HepG2 (cell line): ENCODE measurements around the gene SLC25A10. TPM values are rescaled to one million over a fixed set of nuclear protein-coding genes. Genes with fewer than 3 reads are reported as not detected.

ENCODE experiments used
- AGO1 ChIP-seq: fragments of 200-400 bp; formaldehyde crosslinking; IDR thresholded peaks from 2 replicates; pipeline ENCODE4 v1.6.1; 2017; ENCODE audit warnings: mild to moderate bottlenecking, low read depth, low read length, moderate library complexity; ENCODE audit not compliant: poor library complexity, severe bottlenecking
- ATM ChIP-seq: fragments of 450-650 bp; IDR thresholded peaks from 2 replicates; pipeline ENCODE4 v1.7.1; 2017; ENCODE audit warnings: mild to moderate bottlenecking, borderline replicate concordance
- CBFB ChIP-seq: sonication (generic); formaldehyde crosslinking; IDR thresholded peaks from 2 replicates; pipeline ENCODE4 v1.4.0; 2020; ENCODE audit warnings: missing genetic modification reagents
- DZIP1 ChIP-seq: sonication (generic); formaldehyde crosslinking; IDR thresholded peaks from 2 replicates; pipeline ENCODE4 v1.5.0; 2020; ENCODE audit warnings: mild to moderate bottlenecking, missing genetic modification reagents
- FIP1L1 ChIP-seq: fragments of 200-400 bp; formaldehyde crosslinking; IDR thresholded peaks from 2 replicates; pipeline ENCODE4 v1.6.1; 2018; ENCODE audit warnings: low read depth, mild to moderate bottlenecking, low read length, moderate library complexity, borderline replicate concordance; ENCODE audit not compliant: insufficient read depth
- FOXO1 ChIP-seq: sonication (generic); formaldehyde crosslinking; IDR thresholded peaks from 2 replicates; pipeline ENCODE4 v1.4.0; 2020; ENCODE audit warnings: missing genetic modification reagents
- GPBP1L1 ChIP-seq: sonication (generic); formaldehyde crosslinking; IDR thresholded peaks from 2 replicates; pipeline ENCODE4 v1.5.0; 2020; ENCODE audit warnings: mild to moderate bottlenecking, missing genetic modification reagents
- HHEX ChIP-seq: IDR thresholded peaks from 2 replicates; pipeline ENCODE4 v1.6.1; 2016; ENCODE audit warnings: control low read depth
- HNRNPK ChIP-seq: fragments of 200-400 bp; formaldehyde crosslinking; IDR thresholded peaks from 2 replicates; pipeline ENCODE4 v1.6.1; 2018; ENCODE audit warnings: low read length, low read depth, moderate library complexity, mild to moderate bottlenecking; ENCODE audit not compliant: poor library complexity, severe bottlenecking
- KDM6A ChIP-seq: IDR thresholded peaks from 2 replicates; pipeline ENCODE4 v1.6.1; 2016; ENCODE audit warnings: low read depth
- MAF1 ChIP-seq: sonication (generic); formaldehyde crosslinking; IDR thresholded peaks from 2 replicates; pipeline ENCODE4 v1.5.0; 2020; ENCODE audit warnings: missing genetic modification reagents, borderline replicate concordance
- MEIS1 ChIP-seq: sonication (generic); formaldehyde crosslinking; IDR thresholded peaks from 2 replicates; pipeline ENCODE4 v1.9.0; 2021; ENCODE audit warnings: mild to moderate bottlenecking, missing genetic modification reagents, moderate library complexity, borderline replicate concordance
- TEAD3 ChIP-seq: optimal IDR thresholded peaks from 2 replicates; pipeline ENCODE3; 2016; ENCODE audit warnings: borderline replicate concordance
- ZFP90 ChIP-seq: sonication (generic); formaldehyde crosslinking; IDR thresholded peaks from 2 replicates; pipeline ENCODE4 v1.8.0; 2022; ENCODE audit warnings: missing genetic modification reagents, mild to moderate bottlenecking, inconsistent platforms, borderline replicate concordance
- ZMAT5 ChIP-seq: sonication (generic); formaldehyde crosslinking; IDR thresholded peaks from 2 replicates; pipeline ENCODE4 v1.5.0; 2020; ENCODE audit warnings: mild to moderate bottlenecking, low read depth, missing genetic modification reagents, borderline replicate concordance
- ZNF160 ChIP-seq: sonication (generic); formaldehyde crosslinking; IDR thresholded peaks from 2 replicates; pipeline ENCODE4 v1.8.0; 2022; ENCODE audit warnings: mild to moderate bottlenecking, inconsistent platforms, missing genetic modification reagents
- ZNF275 ChIP-seq: sonication (generic); formaldehyde crosslinking; IDR thresholded peaks from 2 replicates; pipeline ENCODE4 v1.8.0; 2022; ENCODE audit warnings: missing genetic modification reagents, mild to moderate bottlenecking, inconsistent platforms, borderline replicate concordance
- ZNF317 ChIP-seq: sonication (generic); formaldehyde crosslinking; IDR thresholded peaks from 2 replicates; pipeline ENCODE4 v1.5.0; 2020; ENCODE audit warnings: mild to moderate bottlenecking, missing genetic modification reagents
- ZNF335 ChIP-seq: sonication (generic); formaldehyde crosslinking; IDR thresholded peaks from 2 replicates; pipeline ENCODE4 v1.4.0; 2020; ENCODE audit warnings: missing genetic modification reagents
- ZNF550 ChIP-seq: sonication (generic); formaldehyde crosslinking; IDR thresholded peaks from 2 replicates; pipeline ENCODE4 v1.4.0; 2020; ENCODE audit warnings: mild to moderate bottlenecking, missing genetic modification reagents, borderline replicate concordance
- ZNF557 ChIP-seq: sonication (generic); formaldehyde crosslinking; IDR thresholded peaks from 2 replicates; pipeline ENCODE4 v1.4.0; 2020; ENCODE audit warnings: missing genetic modification reagents
- ZNF768 ChIP-seq: sonication (generic); formaldehyde crosslinking; IDR thresholded peaks from 2 replicates; pipeline ENCODE4 v1.4.0; 2020; ENCODE audit warnings: missing genetic modification reagents
- ZNF788 ChIP-seq: sonication (generic); formaldehyde crosslinking; IDR thresholded peaks from 2 replicates; pipeline ENCODE4 v1.5.0; 2020; ENCODE audit warnings: mild to moderate bottlenecking, missing genetic modification reagents, borderline replicate concordance
- ZNF790 ChIP-seq: sonication (generic); formaldehyde crosslinking; IDR thresholded peaks from 2 replicates; pipeline ENCODE4 v1.8.0; 2022; ENCODE audit warnings: missing genetic modification reagents, mild to moderate bottlenecking, borderline replicate concordance
- polyA plus RNA-seq, 8 experiments: library from polyadenylated mRNA; depleted of rRNA in 3 of 8; stranded (reverse) in 7 of 8; unstranded in 1 of 8; fragments of >200 nt; fragmentation: Illumina TruSeq in 4 of 8; extraction: Trizol in 4 of 8; gene quantifications; 2 replicates each; pipeline versions ENCODE4 v1.2.1 to v1.2.3, GENCODE V29; 2011 to 2016; ENCODE audit warnings: low read depth in 4 of 8, missing spikeins in 1 of 8, mixed read lengths in 1 of 8; ENCODE audit not compliant: insufficient read depth in 1 of 8
- total RNA-seq, 5 experiments: library from RNA; depleted of rRNA; stranded (reverse); fragments of >200 nt; fragmentation: Illumina TruSeq; extraction: Trizol; gene quantifications; 2 replicates each; pipeline ENCODE4 v1.2.3, GENCODE V29; 2016; ENCODE audit warnings: low read depth in 1 of 5

The SLC25A10 gene
- total and polyA plus RNA-seq, 2 of the 13 experiments (the other 11 are each of a cell fraction or from before 2014, with no cell fraction given) = 46.5 to 140 TPM

- peak; percentile 91 for TF ChIP-seq TEAD3 (CRISPR knock-in tag)
- peak; percentile 12; the same call in 1 of the 2 replicates for TF ChIP-seq ZNF317 (CRISPR knock-in tag)
- no peak for TF ChIP-seq MEIS1
- TF ChIP-seq ZNF160 = peak; percentile 91
- no peak for TF ChIP-seq FIP1L1
- TF ChIP-seq HHEX = no peak
- TF ChIP-seq ZNF335 (CRISPR knock-in tag) = peak; percentile 84
- TF ChIP-seq ZNF550 (CRISPR knock-in tag) = peak; percentile 66; the same call in 1 of the 2 replicates
- TF ChIP-seq ATM = no peak
- TF ChIP-seq ZNF790 = peak; percentile 88; the same call in 1 of the 2 replicates
- peak; percentile 85 for TF ChIP-seq FOXO1 (CRISPR knock-in tag)
- 0 out of 2 replicates have a peak, but pooled peaks have one; percentile 93 for TF ChIP-seq ZNF275 (CRISPR knock-in tag)
- no peak for TF ChIP-seq KDM6A (CRISPR knock-in tag)
- peak; percentile 83 for TF ChIP-seq ZNF768 (CRISPR knock-in tag)
- TF ChIP-seq ZMAT5 (CRISPR knock-in tag) = no peak; the same call in 1 of the 2 replicates
- peak; percentile 94 for TF ChIP-seq AGO1
- 0 out of 2 replicates have a peak, but pooled peaks have one; percentile 43 for TF ChIP-seq ZNF557
- TF ChIP-seq HNRNPK = peak; percentile 75
- peak; percentile 35; the same call in 1 of the 2 replicates for TF ChIP-seq DZIP1 (CRISPR knock-in tag)
- TF ChIP-seq GPBP1L1 (CRISPR knock-in tag) = no peak
- peak; percentile 85; the same call in 1 of the 2 replicates for TF ChIP-seq ZFP90
- TF ChIP-seq ZNF788 (CRISPR knock-in tag) = peak; percentile 99
- peak; percentile 98 for TF ChIP-seq CBFB (CRISPR knock-in tag)
- no peak for TF ChIP-seq MAF1 (CRISPR knock-in tag)
These were observed 8.9 kb upstream of the SLC25A10 start, which contains the start of gene MRPL12 (continued) for GRCh38 chr17:81702934-81703746.
